HG02588 (cell line): ENCODE data around the gene CNOT9.
A peak's percentile ranks its signal among the peaks of the same experiment; 100 is the strongest.

ENCODE experiments used
- ATAC-seq: cut with Tn5 transposase; IDR thresholded peaks from one replicate; pipeline ENCODE4 v1.9.1; 2021; ENCODE audit warnings: mild to moderate bottlenecking, moderate library complexity; ENCODE audit not compliant: unreplicated experiment

Gene CNOT9

GRCh38 chr2:218643751-218644310, 75.2 kb downstream of the CNOT9 start:
- ATAC-seq, result no peak

DNA sequence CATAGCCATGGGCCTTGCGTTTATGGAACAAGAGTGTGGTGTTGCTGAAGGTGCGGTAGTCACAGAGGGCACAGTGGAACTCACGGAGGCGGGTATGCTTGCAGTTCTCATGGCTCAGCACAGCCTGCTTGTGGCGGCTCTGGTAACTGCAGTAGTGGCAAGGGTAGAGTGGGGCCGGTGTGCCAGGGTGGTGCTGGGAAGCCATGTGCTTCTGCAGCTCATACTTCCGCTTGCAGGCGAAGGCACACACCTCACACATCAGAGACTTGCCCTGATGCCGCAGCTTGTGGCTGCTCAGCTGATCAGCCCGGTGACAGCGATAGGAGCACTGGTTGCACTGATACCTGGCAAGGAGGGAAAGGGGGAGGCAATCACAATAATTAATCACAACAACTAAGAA, 76.1 kb downstream of the CNOT9 start:
- no peak for ATAC-seq

- peak; percentile 42 for ATAC-seq
Observed at GRCh38 chr2:218645126-218645525, 76.5 kb downstream of the CNOT9 start.
